Effector CD4-positive, alpha-beta T cell (primary cell): ENCODE measurements around the gene ZNF682.
"Not testable (repeated sequence)": the region's sequence is repeated elsewhere in the genome, so short reads cannot be mapped to it uniquely, and the experiment has no call there.

Source experiments
- DNase-seq: peaks from one replicate; pipeline ENCODE4 v3.0.0-alpha.2; 2020

ZNF682 gene

GRCh38 chr19:19997656-19998268 is 41.5 kb downstream of the ZNF682 start:
- peak; percentile 36 for DNase-seq

GRCh38 chr19:19966862-19967261 is 72.4 kb downstream of the ZNF682 start:
- DNase-seq = no peak

GRCh38 chr19:19966126-19966525 is 73.2 kb downstream of the ZNF682 start:
- DNase-seq = not testable (repeated sequence)

DNA sequence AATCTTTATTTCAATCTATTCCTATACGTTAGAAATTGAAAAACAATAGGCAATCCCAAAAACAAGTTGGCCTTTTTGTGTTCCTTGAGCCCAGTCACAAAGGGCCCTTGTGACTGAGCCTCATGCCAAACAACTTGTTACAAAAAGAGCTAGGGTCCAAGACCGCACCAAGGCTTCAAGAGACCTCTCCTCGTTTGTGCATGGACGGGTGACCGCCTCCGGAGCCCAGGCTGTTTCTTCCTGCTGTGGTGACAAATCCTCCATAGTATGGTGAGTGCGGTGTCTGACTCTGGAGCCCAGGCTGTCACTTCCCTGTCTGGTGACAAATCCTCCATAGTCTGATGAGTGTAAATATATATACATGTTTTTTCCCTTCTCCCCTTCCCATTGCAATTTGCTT is 74.9 kb downstream of the ZNF682 start:
- no peak for DNase-seq

DNA sequence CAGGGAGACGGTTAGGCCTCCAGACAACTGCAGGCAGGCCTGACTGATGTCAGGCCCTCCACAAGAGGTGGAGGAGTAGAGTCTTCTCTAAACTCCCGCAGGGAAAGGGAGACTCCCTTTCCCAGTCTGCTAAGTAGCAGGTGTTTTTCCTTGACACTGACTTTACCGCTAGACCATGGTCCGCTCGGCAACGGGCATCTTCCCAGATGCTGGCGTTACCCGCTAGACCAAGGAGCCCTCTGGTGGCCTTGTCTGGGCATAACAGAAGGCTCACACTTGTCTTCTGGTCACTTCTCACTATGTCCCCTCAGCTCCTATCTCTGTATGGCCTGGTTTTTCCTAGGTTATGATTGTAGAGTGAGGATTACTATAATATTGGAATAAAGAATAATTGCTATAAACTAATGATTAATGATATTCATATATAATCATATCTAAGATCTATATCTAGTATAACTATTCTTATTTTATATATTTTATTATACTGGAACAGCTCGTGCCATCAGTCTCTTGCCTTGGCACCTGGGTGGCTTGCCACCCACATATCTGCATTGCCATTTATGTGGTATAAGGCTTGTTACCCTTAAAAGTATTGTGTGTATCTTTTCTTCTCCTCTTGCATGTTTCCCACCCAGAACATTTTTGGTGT is 80.0 kb downstream of the ZNF682 start:
- DNase-seq = peak; percentile 48

DNA sequence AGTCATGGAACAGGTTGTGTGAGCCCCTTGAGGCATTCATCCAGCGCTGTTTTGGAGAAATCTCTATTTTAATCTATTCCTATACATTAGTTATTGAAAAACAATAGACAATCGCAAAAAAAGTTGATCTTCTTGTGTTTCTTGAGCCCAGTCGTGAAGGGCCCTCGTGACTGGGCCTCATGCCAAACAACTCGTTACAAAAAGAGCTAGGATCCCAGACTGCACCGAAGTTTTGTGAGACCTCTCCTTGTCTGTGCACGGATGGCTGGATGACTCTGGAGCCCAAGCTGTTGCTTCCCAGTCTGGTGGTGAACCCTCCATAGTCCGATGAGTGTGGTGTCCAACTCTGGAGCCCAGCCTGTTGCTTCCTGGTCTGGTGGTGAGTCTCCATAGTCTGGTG is 81.5 kb downstream of the ZNF682 start:
- DNase-seq = not testable (repeated sequence)

GRCh38 chr19:19956434-19957075 is 82.8 kb downstream of the ZNF682 start:
- DNase-seq = no peak

DNA sequence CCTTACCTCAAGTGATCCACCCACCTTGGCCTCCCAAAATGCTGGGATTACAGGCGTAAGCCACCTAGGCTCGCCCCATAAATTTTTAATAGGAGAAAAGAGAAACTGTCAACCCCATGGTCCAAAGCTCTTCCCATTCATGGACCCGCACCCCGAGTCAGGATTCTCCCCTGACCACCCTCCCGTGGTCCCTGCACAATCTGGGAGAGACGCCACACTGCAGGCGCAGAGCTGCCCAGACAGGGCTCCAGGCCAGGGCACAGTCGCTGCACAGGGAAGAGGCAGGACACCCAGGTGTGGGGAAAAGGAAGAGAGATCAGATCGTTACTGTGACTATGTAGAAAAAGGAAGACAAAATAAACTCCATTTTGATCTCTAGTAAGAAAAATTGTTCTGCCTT is 84.1 kb downstream of the ZNF682 start:
- no peak for DNase-seq
